HepG2 (cell line): ENCODE data around the gene ZCCHC3. TPM values are rescaled to one million over a fixed set of nuclear protein-coding genes. Genes with fewer than 3 reads are reported as not detected.

Experiments
- ATF7-NPFF ChIP-seq: sonication (generic); formaldehyde crosslinking; IDR thresholded peaks from 2 replicates; pipeline ENCODE4 v1.8.1; 2023; ENCODE audit warnings: mild to moderate bottlenecking, low read depth, missing genetic modification reagents, moderate library complexity
- CBX5 ChIP-seq: sonication (generic); formaldehyde crosslinking; IDR thresholded peaks from 2 replicates; pipeline ENCODE4 v1.4.0; 2020; ENCODE audit warnings: missing genetic modification reagents, borderline replicate concordance
- EP300 ChIP-seq, 3 experiments: sonication (generic) in 1 of 3; formaldehyde crosslinking in 1 of 3; IDR thresholded peaks; 2 replicates each; pipeline versions ENCODE4 v1.5.1 to v1.6.1; 2011 to 2020; ENCODE audit warnings: low read depth in 2 of 3, low read length in 2 of 3, borderline replicate concordance in 1 of 3, improper control_type of control experiment in 1 of 3, mild to moderate bottlenecking in 1 of 3, missing genetic modification reagents in 1 of 3, moderate library complexity in 1 of 3
- FOXK2 ChIP-seq: fragments of 450-650 bp; IDR thresholded peaks from 2 replicates; pipeline ENCODE4 v1.6.1; 2016
- HINFP ChIP-seq: sonication (generic); formaldehyde crosslinking; IDR thresholded peaks from 2 replicates; pipeline ENCODE4 v1.4.0; 2020; ENCODE audit warnings: low read depth, mild to moderate bottlenecking, missing genetic modification reagents
- HOMEZ ChIP-seq: IDR thresholded peaks from 2 replicates; pipeline ENCODE4 v1.6.1; 2016; ENCODE audit warnings: low read depth
- IRF2 ChIP-seq: IDR thresholded peaks from 2 replicates; pipeline ENCODE4 v1.6.1; 2018; ENCODE audit warnings: missing genetic modification reagents, missing compliant biosample characterization
- IRX3 ChIP-seq: sonication (generic); formaldehyde crosslinking; IDR thresholded peaks from 2 replicates; pipeline ENCODE4 v1.8.1; 2023; ENCODE audit warnings: mild to moderate bottlenecking, low read depth, missing genetic modification reagents, borderline replicate concordance
- JUN ChIP-seq: sonication (generic); formaldehyde crosslinking; IDR thresholded peaks from 2 replicates; pipeline ENCODE4 v1.4.0; 2020; ENCODE audit warnings: mild to moderate bottlenecking, missing genetic modification reagents
- MTERF4 ChIP-seq: sonication (generic); formaldehyde crosslinking; IDR thresholded peaks from 2 replicates; pipeline ENCODE4 v1.8.0; 2023; ENCODE audit warnings: mild to moderate bottlenecking, missing genetic modification reagents
- NCOA2 ChIP-seq: sonication (generic); formaldehyde crosslinking; IDR thresholded peaks from 2 replicates; pipeline ENCODE4 v1.8.0; 2022; ENCODE audit warnings: inconsistent platforms
- NFYB ChIP-seq: sonication (generic); formaldehyde crosslinking; IDR thresholded peaks from 2 replicates; pipeline ENCODE4 v1.4.0; 2020; ENCODE audit warnings: missing genetic modification reagents
- PITX1 ChIP-seq: sonication (generic); formaldehyde crosslinking; IDR thresholded peaks from 2 replicates; pipeline ENCODE4 v1.5.1; 2020; ENCODE audit warnings: mild to moderate bottlenecking, missing genetic modification reagents
- RXRA ChIP-seq: sonication (generic); formaldehyde crosslinking; IDR thresholded peaks from 2 replicates; pipeline ENCODE4 v1.5.1; 2020; ENCODE audit warnings: missing genetic modification reagents
- SKI ChIP-seq: fragments of 450-650 bp; IDR thresholded peaks from one replicate; pipeline ENCODE4 v1.6.1; 2018; ENCODE audit warnings: mild to moderate bottlenecking; ENCODE audit not compliant: partially characterized antibody
- SPEN ChIP-seq: sonication (generic); formaldehyde crosslinking; IDR thresholded peaks from 2 replicates; pipeline ENCODE4 v1.5.1; 2020; ENCODE audit warnings: low read depth, mild to moderate bottlenecking, missing genetic modification reagents
- TBL1XR1 ChIP-seq: fragments of 150-350 bp; IDR thresholded peaks from 2 replicates; pipeline ENCODE4 v1.6.1; 2014; ENCODE audit warnings: borderline replicate concordance, low read length; ENCODE audit not compliant: partially characterized antibody
- TFAP4 ChIP-seq: sonication (generic); IDR thresholded peaks from 2 replicates; pipeline ENCODE4 v1.6.1; 2016; ENCODE audit warnings: low read depth, borderline replicate concordance
- TMF1 ChIP-seq: sonication (generic); formaldehyde crosslinking; IDR thresholded peaks from 2 replicates; pipeline ENCODE4 v1.8.1; 2022; ENCODE audit warnings: low read depth, missing genetic modification reagents
- TOPORS ChIP-seq: sonication (generic); formaldehyde crosslinking; IDR thresholded peaks from 2 replicates; pipeline ENCODE4 v1.8.0; 2023; ENCODE audit warnings: mild to moderate bottlenecking, missing genetic modification reagents
- ZEB1 ChIP-seq: IDR thresholded peaks from 2 replicates; pipeline ENCODE4 v1.6.1; 2012; ENCODE audit warnings: mild to moderate bottlenecking, low read depth, inconsistent platforms; ENCODE audit not compliant: insufficient replicate concordance
- ZNF451 ChIP-seq: sonication (generic); formaldehyde crosslinking; IDR thresholded peaks from 2 replicates; pipeline ENCODE4 v1.5.0; 2020; ENCODE audit warnings: mild to moderate bottlenecking, missing genetic modification reagents
- ZNF460 ChIP-seq: sonication (generic); formaldehyde crosslinking; IDR thresholded peaks from 2 replicates; pipeline ENCODE4 v1.5.1; 2020; ENCODE audit warnings: missing genetic modification reagents, mild to moderate bottlenecking, borderline replicate concordance
- ZNF619 ChIP-seq: sonication (generic); formaldehyde crosslinking; IDR thresholded peaks from 2 replicates; pipeline ENCODE4 v1.4.0; 2020; ENCODE audit warnings: mild to moderate bottlenecking, missing genetic modification reagents
- ZNF703 ChIP-seq: sonication (generic); formaldehyde crosslinking; IDR thresholded peaks from 2 replicates; pipeline ENCODE4 v1.5.1; 2020; ENCODE audit warnings: missing genetic modification reagents, mild to moderate bottlenecking, moderate library complexity, borderline replicate concordance
- polyA plus RNA-seq, 8 experiments: library from polyadenylated mRNA; depleted of rRNA in 3 of 8; stranded (reverse) in 7 of 8; unstranded in 1 of 8; fragments of >200 nt; fragmentation: Illumina TruSeq in 4 of 8; extraction: Trizol in 4 of 8; gene quantifications; 2 replicates each; pipeline versions ENCODE4 v1.2.1 to v1.2.3, GENCODE V29; 2011 to 2016; ENCODE audit warnings: low read depth in 4 of 8, missing spikeins in 1 of 8, mixed read lengths in 1 of 8; ENCODE audit not compliant: insufficient read depth in 1 of 8
- total RNA-seq, 5 experiments: library from RNA; depleted of rRNA; stranded (reverse); fragments of >200 nt; fragmentation: Illumina TruSeq; extraction: Trizol; gene quantifications; 2 replicates each; pipeline ENCODE4 v1.2.3, GENCODE V29; 2016; ENCODE audit warnings: low read depth in 1 of 5

ZCCHC3 gene
- total and polyA plus RNA-seq, 2 of the 13 experiments (the other 11 are each of a cell fraction or from before 2014, with no cell fraction given): 46.6 to 63.0 TPM

- TF ChIP-seq PITX1 (CRISPR knock-in tag): no peak
- TF ChIP-seq CBX5 (CRISPR knock-in tag): no peak; the same call in 1 of the 2 replicates
- no peak for TF ChIP-seq ZNF460
- TF ChIP-seq HOMEZ (CRISPR knock-in tag): no peak
- peak; percentile 82 for TF ChIP-seq NFYB (CRISPR knock-in tag)
- TF ChIP-seq SPEN: 0 out of 2 replicates have a peak, but pooled peaks have one; percentile 57
- peak; percentile 78 for TF ChIP-seq ZEB1
- peak; percentile 97 for TF ChIP-seq SKI
- peak; percentile 50; the same call in 1 of the 2 replicates for TF ChIP-seq IRX3 (CRISPR knock-in tag)
- TF ChIP-seq TBL1XR1: peak; percentile 14
- TF ChIP-seq ATF7-NPFF (CRISPR knock-in tag): no peak
- TF ChIP-seq TOPORS (CRISPR knock-in tag): no peak; the same call in 1 of the 2 replicates
- TF ChIP-seq FOXK2: no peak
- TF ChIP-seq NCOA2 (CRISPR knock-in tag): no peak; the same call in 1 of the 2 replicates
- no peak for TF ChIP-seq RXRA (CRISPR knock-in tag)
- TF ChIP-seq TMF1 (CRISPR knock-in tag): peak; percentile 71; the same call in 1 of the 2 replicates
- no peak for TF ChIP-seq TFAP4
- no peak for TF ChIP-seq IRF2
- no peak; the same call in 1 of the 2 replicates for TF ChIP-seq ZNF451 (CRISPR knock-in tag)
- TF ChIP-seq EP300 (IDR thresholded peaks at IDR 0.05; ENCODE audit: low read depth in 2 of 2, low read length in 2 of 2): peak; percentile 67 to 90
- no peak for TF ChIP-seq EP300 (CRISPR knock-in tag; IDR thresholded peaks at IDR 0.05; ENCODE audit: borderline replicate concordance)
- no peak for TF ChIP-seq ZNF619 (CRISPR knock-in tag)
- TF ChIP-seq JUN (CRISPR knock-in tag): no peak
- TF ChIP-seq HINFP (CRISPR knock-in tag): 0 out of 2 replicates have a peak, but pooled peaks have one; percentile 78
- TF ChIP-seq ZNF703 (CRISPR knock-in tag): no peak; the same call in 1 of the 2 replicates
- TF ChIP-seq MTERF4: no peak; the same call in 1 of the 2 replicates
These were observed 27.9 kb downstream of the ZCCHC3 start, which contains the start of gene SOX12 (continued) for GRCh38 chr20:325045-325888.
